GM21576 (cell line): ENCODE measurements around the gene MARCHF3.
A peak's percentile ranks its signal among the peaks of the same experiment; 100 is the strongest.
"Not testable (repeated sequence)": the region's sequence is repeated elsewhere in the genome, so short reads cannot be mapped to it uniquely, and the experiment has no call there.

ENCODE experiments used
- ATAC-seq: cut with Tn5 transposase; IDR thresholded peaks from one replicate; pipeline ENCODE4 v1.9.1; 2021; ENCODE audit warnings: mild to moderate bottlenecking, moderate library complexity; ENCODE audit not compliant: unreplicated experiment

The MARCHF3 gene, protein sequence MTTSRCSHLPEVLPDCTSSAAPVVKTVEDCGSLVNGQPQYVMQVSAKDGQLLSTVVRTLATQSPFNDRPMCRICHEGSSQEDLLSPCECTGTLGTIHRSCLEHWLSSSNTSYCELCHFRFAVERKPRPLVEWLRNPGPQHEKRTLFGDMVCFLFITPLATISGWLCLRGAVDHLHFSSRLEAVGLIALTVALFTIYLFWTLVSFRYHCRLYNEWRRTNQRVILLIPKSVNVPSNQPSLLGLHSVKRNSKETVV

DNA sequence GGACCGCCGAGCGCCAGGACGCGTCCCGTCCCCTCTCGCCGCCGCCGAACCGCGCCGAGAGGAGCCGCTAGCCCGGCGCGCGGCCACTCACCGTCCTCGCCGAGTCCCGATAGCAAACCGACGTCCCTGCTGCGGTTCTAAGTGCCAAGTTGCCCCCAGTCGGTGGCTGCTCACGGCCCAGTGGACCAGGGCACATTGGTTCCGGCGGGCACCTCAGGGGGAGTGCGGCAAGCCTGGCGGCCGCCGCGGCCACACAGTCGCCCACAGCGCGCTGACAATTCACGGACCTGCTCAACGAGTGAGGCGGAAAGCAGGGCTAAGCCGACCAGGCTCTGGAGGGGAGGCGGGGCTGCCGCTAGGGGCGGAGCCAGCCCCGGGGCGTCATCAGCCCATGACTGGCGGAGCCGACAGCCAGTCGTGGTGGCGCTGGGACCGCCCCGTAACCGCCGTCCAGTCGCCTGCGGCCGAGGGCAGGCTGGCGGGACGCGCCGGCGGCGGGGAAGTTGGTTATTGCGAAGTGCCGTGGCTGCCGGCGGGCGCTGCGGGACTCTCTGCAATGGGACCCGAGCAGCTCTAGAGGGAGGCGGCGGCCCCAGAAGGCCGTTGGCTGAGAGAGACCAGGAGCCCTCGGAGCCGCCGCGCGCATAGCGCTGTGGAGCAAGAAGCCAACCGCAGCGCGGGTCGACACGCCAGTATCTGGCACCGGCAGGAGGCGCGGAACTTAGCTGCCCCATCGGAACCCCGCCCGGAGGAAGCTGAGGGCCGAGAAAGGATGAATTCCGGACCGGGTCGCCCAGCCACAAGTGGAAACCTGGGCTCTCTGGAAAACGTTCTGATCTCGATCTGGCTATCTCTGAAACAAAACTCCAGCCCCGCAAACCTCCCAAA is at the start of gene MARCHF3:
Gene MARCHF3, minus strand, starts transcription at position 300 of the 888 bp plus-strand sequence. CDS start 112,387 bp downstream, outside the sequence.
- peak; percentile 95 for ATAC-seq

DNA sequence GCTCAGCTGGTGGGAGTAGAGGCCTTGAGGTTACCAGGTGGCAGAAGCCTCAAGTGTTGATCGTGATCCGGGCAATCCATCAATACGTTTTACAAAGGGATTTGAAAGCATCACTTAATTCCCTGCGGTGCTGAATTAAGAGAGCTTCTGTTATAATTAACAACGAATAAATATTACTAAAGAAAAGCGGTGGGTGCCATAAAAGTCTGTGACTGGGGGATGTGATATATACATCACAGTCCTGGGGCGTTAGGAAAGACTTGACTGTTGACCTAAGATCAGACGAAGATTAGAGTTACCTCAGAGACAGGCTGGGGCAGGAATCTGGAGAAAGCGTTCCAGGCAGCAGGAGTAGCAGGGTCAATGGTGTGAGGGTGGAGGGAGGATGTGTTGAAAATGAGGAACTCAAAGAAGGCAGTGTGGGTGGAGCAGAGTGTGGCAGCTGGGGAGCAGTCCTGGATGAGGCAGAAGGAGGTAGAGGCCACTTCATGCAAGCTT is 49.7 kb upstream of the MARCHF3 start:
- no peak for ATAC-seq

- no peak for ATAC-seq
Observed at GRCh38 chr5:127077366-127077765, 47.0 kb upstream of the MARCHF3 start.

DNA sequence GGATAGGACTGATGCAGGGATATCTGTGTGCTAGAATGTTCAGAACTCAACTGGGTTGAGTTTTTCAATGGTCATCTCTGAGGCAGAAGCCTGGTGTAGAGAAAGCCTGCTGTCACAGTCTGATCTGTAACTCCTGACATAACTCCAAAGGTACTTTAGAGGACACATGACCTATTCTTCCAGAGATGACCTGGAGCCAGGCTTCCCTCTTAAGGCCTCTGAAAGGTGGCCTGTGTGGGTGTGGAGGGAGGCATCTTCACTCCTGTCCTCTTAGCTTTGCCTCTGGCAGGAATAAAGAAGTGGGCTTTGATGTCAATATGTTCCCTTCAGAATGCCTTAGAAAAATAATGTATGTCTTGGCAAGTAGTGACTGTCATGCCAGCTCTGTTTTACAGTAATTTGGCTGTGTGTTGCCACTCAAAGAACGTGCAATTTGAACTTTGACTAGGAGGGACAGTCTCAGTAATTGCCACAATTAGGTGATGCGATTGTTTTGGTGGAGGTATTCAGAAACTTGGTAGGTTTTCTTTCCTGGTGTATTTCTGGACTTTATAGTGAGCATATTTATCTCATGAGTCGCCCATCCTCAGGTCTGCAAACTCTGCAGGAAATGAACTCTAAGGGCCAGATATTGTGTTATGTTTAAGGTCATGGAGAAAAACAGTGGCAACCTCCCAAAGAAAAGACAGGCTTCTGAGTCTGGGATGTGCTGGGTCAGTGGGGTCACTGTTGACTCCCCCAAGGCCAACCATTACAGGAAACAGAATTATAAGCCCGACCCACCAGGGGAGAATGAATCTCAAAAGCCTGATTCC is 46.2 kb upstream of the MARCHF3 start:
- no peak for ATAC-seq

- no peak for ATAC-seq
Observed at GRCh38 chr5:127074466-127074865, 44.1 kb upstream of the MARCHF3 start.

DNA sequence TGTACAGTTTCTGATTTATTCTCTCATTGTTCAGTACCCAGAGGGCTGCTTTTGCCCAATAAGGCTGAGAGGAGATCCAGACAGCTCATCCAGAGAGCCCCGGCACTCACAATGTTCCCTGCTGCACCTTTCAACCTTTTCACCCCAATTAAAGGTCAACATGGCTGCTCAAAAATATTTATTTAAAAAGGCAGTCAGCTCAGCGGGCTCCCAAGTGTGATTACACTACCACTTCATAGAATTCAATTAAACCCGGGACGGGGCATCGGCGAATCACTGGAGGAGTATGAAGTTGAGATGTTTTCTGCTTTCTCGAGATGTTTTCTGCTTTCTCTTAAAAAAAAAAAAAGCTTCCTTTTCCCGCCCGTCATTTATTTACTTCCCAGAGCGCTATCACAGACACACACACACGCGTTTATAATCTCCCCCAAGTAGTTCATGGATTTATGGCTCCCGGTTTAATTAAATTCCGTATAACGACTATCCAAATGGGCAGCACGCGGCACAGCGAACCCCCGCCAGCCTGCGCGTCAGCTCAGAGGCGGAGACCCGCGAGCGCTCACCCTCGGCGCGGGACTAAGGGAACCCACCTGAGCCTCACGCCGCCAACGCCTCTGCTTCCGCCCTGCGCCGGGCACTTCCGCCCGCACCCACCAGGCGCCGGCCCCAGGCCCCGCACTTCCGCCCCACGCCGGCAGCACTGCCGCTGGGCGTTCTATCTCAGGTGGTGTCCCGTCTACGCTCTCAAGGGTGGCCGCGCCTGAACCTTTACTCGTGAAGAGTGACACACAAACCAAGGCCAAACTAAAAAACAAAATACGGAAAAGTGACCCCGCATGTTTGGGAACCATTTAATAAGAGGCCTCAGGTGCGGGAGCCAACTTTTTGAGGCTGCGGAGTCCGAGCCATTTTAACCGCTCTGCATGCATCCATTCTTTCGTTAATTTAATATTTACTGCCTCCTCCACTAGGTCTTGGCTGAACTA is 42.8 kb upstream of the MARCHF3 start, which contains the start of gene C5orf63:
Gene C5orf63, minus strand, starts transcription at position 642 of the 986 bp plus-strand sequence. CDS start 14,507 bp downstream, outside the sequence.
- ATAC-seq, result peak; percentile 97

- no peak for ATAC-seq
Observed at GRCh38 chr5:127070243-127070642, 39.9 kb upstream of the MARCHF3 start.

GRCh38 chr5:127068493-127069214 is 38.3 kb upstream of the MARCHF3 start:
- ATAC-seq, result no peak

GRCh38 chr5:127066721-127067120 is 36.4 kb upstream of the MARCHF3 start:
- ATAC-seq, result no peak

GRCh38 chr5:127064253-127064840 is 34.0 kb upstream of the MARCHF3 start:
- no peak for ATAC-seq

DNA sequence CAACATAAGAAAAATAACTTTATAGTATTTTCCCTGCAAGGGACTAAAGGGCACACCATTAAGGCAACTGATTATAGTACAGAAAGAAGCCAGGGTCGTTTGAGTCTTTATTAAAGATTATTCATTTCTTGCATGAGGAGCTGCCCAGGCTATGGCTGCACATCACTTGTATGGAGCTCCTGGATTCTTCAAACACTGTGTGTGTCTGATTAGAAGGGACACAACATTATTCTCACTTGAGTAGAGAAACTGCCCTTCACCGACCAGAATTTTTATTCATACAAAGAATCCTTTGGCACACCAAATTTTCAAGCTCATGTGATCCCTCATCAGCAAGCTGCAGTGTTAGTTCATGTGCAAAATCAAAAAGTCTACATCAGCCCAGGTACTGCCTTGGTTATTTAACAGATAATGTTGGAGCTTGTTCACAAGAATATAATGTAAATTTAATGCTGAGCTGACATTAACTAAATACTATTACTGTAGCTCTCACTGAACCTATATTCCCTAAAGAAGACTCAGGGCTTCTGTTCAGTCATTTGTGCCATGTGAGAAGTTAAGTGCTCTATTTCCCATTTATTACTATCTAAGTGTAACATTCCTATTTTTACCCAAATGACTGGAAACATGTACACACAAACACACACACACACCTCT is 33.0 kb upstream of the MARCHF3 start:
- ATAC-seq, result no peak

DNA sequence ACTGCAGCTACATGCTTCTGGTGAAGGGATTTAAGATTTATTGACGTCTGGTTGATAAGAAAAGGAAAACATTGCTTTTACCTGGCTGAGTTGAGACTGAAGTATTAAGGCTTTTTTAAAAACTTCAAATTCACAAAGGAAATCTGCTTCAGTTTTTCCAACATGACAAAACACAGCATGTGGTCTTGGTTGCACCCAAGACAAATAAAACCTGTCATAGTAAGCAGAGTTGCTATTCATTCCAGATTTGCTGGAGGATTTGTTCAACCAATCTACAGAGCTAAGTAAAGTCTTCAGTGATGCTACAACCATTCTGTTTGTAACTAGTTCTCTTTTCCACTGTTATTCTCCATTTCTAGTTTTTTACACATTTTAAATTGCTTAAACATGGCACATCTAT is 31.6 kb upstream of the MARCHF3 start:
- ATAC-seq, result no peak

GRCh38 chr5:127061537-127061936 is 31.2 kb upstream of the MARCHF3 start:
- no peak for ATAC-seq

- ATAC-seq, result no peak
Observed at GRCh38 chr5:127060470-127060985, 30.2 kb upstream of the MARCHF3 start.

DNA sequence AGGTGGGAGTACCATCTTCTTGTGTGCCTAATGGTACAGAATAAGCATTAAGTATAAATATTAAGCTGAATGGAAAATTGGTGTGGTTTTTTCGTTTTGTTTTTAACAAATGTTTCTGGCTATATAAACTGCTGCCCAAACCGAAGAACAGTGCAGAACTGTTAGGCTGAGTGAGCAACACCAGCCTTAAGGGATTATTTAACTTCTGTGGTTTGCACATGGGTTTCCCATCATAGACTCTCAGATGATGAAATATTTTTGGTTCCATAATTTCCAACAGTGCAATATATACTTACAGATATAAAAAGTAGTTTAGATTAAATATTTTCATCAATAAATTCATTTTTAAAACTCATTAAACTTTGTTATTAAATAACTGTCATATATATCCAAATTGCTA is 26.5 kb upstream of the MARCHF3 start:
- no peak for ATAC-seq

DNA sequence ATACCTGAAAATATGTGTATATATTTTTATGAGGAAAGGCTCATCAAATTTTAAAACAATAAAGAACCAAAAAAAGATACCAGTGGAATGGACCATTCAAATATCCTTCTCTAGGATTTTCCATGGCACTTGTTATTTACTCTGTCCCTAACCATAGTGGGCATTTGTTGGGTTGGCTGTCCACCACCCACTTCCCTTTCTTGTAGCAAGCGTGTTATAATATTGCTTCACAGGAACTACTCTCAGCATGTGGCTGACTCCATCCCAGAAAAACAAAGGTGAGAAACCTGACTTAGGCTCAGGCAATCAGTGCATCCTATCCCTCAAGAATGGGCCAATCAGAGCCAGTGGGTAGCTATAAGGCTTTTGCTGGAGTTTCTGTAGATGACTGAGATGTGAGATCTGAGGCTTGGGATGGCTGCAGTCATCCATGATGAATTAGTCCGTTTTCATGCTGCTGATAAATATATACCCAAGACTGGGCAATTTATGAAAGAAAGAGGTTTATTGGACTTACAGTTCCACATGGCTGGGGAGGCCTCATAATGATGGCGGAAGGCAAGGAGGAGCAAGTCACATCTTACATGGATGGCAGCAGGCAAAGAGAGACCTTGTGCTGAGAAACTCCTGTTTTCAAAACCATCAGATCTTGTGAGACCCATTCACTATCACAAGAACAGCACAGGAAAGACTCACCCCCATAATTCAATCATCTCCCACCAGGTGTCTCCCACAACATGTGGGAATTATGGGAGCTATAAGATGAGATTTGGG is 25.7 kb upstream of the MARCHF3 start:
- ATAC-seq, result no peak

GRCh38 chr5:127053551-127053950 is 23.2 kb upstream of the MARCHF3 start:
- not testable (repeated sequence) for ATAC-seq
